ENCODE results near the gene PTPA. TPM values are rescaled to one million over a fixed set of nuclear protein-coding genes. Genes with fewer than 3 reads are reported as not detected.

Gene PTPA
- total and polyA plus RNA-seq, 10 of the 15 experiments (the other 5 are each of a cell fraction or from before 2014, with no cell fraction given), result 1.6 to 111 (median 55.1) TPM

GRCh38 chr9:129183495-129184218, 72.4 kb downstream of the PTPA start:
- peak; percentile 51 for ATAC-seq
- POLR2A ChIA-PET, result interaction anchor here (1.2 to 1.4 kb wide), 2 partner anchors 9 to 43 kb away, joined by 3 to 5 read pairs; no protein-coding TSS in a partner anchor
- BruUV-seq (replicated peaks), result no TSS peak
- TF ChIP-seq SMAD1 (IDR thresholded peaks at IDR 0.05; ENCODE audit: low read depth, partially characterized antibody), result no peak
- TF ChIP-seq ATF2 (IDR thresholded peaks at IDR 0.05; ENCODE audit: low read length), result no peak
- TF ChIP-seq STAT3 (IDR thresholded peaks at IDR 0.05; ENCODE audit: low read depth, low read length), result no peak
- TF ChIP-seq NR2C1 (IDR thresholded peaks at IDR 0.05), result no peak
- TF ChIP-seq CTCF (IDR thresholded peaks at IDR 0.05 in 2 of 3, conservative IDR thresholded peaks at IDR 0.05 in 1 of 3; ENCODE audit: control insufficient read depth in 2 of 3, extremely low read depth in 1 of 3, insufficient read depth in 1 of 3, low read depth in 3 of 3, low read length in 3 of 3), result no peak
- TF ChIP-seq PML (IDR thresholded peaks at IDR 0.05; ENCODE audit: low read length), result no peak
- TF ChIP-seq WRNIP1 (IDR thresholded peaks at IDR 0.05; ENCODE audit: borderline replicate concordance, low read depth, low read length), result no peak
- peak; percentile 42 for TF ChIP-seq PBX3 (IDR thresholded peaks at IDR 0.05; ENCODE audit: insufficient replicate concordance, low read depth, low read length)
- TF ChIP-seq USF2 (IDR thresholded peaks at IDR 0.05; ENCODE audit: borderline replicate concordance, low read depth, low read length), result no peak
- peak; percentile 60 for TF ChIP-seq NR2C2 (IDR thresholded peaks at IDR 0.05; ENCODE audit: borderline replicate concordance, control insufficient read depth, insufficient read length, low read depth)
- TF ChIP-seq E4F1 (IDR thresholded peaks at IDR 0.05; ENCODE audit: borderline replicate concordance, partially characterized antibody), result no peak
- no peak for TF ChIP-seq MEF2A (IDR thresholded peaks at IDR 0.05; ENCODE audit: insufficient read depth, low read depth, low read length)
- no peak for TF ChIP-seq RUNX3 (IDR thresholded peaks at IDR 0.05; ENCODE audit: low read length)
- no peak for TF ChIP-seq CHD1 (IDR thresholded peaks at IDR 0.05; ENCODE audit: low read depth, low read length)

More at GRCh38 chr9:129183495-129184218, 72.4 kb downstream of the PTPA start:
- H3K79me2 ChIP-seq (ENCODE audit: control insufficient read depth, insufficient read depth, low read length), result no peaks in the 10 kb centered on the region
- intact Hi-C loops (cut with micrococcal nuclease; ENCODE audit: unreplicated experiment), result no loop called here
- DNase-seq (ENCODE audit: low read depth, low spot score), result no peak
- no peaks in the 10 kb centered on the region for H4K20me1 ChIP-seq (ENCODE audit: control insufficient read depth, insufficient read depth)
- in situ Hi-C loops (cut with MboI), result no loop called here
- 47% methylated on average over 5 of the region's 6 CpGs for WGBS (ENCODE audit: insufficient coverage, insufficient replicate concordance, low lambda C conversion rate, missing lambda C conversion rate)
- no peak overlapping the region; the same call in 1 of the 2 replicates for H2AFZ ChIP-seq (ENCODE audit: control insufficient read depth, low read depth, low read length)
- H3K9me3 ChIP-seq (replicated peaks; ENCODE audit: control insufficient read depth, insufficient read depth, low read length), result no peaks in the 10 kb centered on the region; the same call in 2 of the 3 replicates
- RAD21 ChIA-PET (ENCODE audit: unreplicated experiment), result interaction anchor here (0.6 to 1.4 kb wide), 2 partner anchors 52 to 414 kb away, joined by 3 to 4 read pairs; no protein-coding TSS in a partner anchor
- H3K4me1 ChIP-seq (ENCODE audit: control insufficient read depth, insufficient read depth, low read length), result peaks cover 11% of the 10 kb centered on the region
- SMC1A ChIA-PET (ENCODE audit: uncharacterized antibody, unreplicated experiment), result interaction anchor here (1.1 to 1.3 kb wide), 3 partner anchors 9 to 52 kb away, joined by 3 to 7 read pairs (median 4); no protein-coding TSS in a partner anchor
- H3K27ac ChIP-seq (ENCODE audit: control insufficient read depth, insufficient read depth), result no peak overlapping the region
- H3K27me3 ChIP-seq (replicated peaks in 1 of 2; ENCODE audit: control insufficient read depth in 2 of 2, insufficient read depth in 2 of 2, low read length in 1 of 2), result no peaks in the 10 kb centered on the region
- CTCF ChIA-PET, result interaction anchor here (0.6 to 2.0 kb wide), 5 partner anchors 9 to 528 kb away, joined by 3 to 9 read pairs (median 3); no protein-coding TSS in a partner anchor
- no peak for FAIRE-seq
- no peaks in the 10 kb centered on the region for H3K36me3 ChIP-seq (ENCODE audit: control insufficient read depth in 2 of 2, insufficient read depth in 2 of 2, low read length in 1 of 2)
- H3K9ac ChIP-seq (ENCODE audit: control insufficient read depth, insufficient read depth, low read length), result no peak overlapping the region
- H3K4me2 ChIP-seq (ENCODE audit: control insufficient read depth, insufficient read depth), result no peak overlapping the region
- no peak overlapping the region for H3K4me3 ChIP-seq
